Prostate gland (tissue), 2 donors: ENCODE results near the gene EIF1. TPM values are rescaled to one million over a fixed set of nuclear protein-coding genes. Genes with fewer than 3 reads are reported as not detected.
"Not testable (repeated sequence)": the region's sequence is repeated elsewhere in the genome, so short reads cannot be mapped to it uniquely, and the experiment has no call there.

Experiments
- DNase-seq: peaks from one replicate; pipeline ENCODE4 v3.0.0-alpha.2; 2019; ENCODE audit warnings: low spot score
- H3K27ac ChIP-seq, 2 donors: fragments of 200-600 bp; sonication (generic); 2 replicates each; pipeline ENCODE4 v1.5.1; 2017 to 2019
- H3K27me3 ChIP-seq: fragments of 200-600 bp; sonication (generic); replicated peaks from 2 replicates; pipeline ENCODE4 v1.5.1; 2019; ENCODE audit not compliant: insufficient read depth
- H3K36me3 ChIP-seq, 2 donors: fragments of 200-600 bp; sonication (generic); 1 replicate in 1 of 2; 2 replicates in 1 of 2; pipeline versions ENCODE4 v1.5.1 to v1.8.1; 2017 to 2019
- H3K4me1 ChIP-seq: fragments of 200-600 bp; sonication (generic); replicated peaks from 2 replicates; pipeline ENCODE4 v1.5.1; 2019
- H3K4me3 ChIP-seq, 2 donors: fragments of 200-600 bp; sonication (generic); 2 replicates each; pipeline ENCODE4 v1.5.1; 2017 to 2019
- H3K9me3 ChIP-seq: fragments of 200-600 bp; sonication (generic); 2 replicates; pipeline ENCODE4 v1.5.1; 2017
- CTCF ChIP-seq, 4 experiments: fragments of 200-600 bp in 2 of 4; fragments of 450-650 bp in 2 of 4; sonication (generic) in 2 of 4; IDR thresholded peaks; 1 replicate in 3 of 4; 2 replicates in 1 of 4; pipeline ENCODE4 v1.5.1; 2016 to 2019; ENCODE audit warnings: antibody characterized with exemption in 4 of 4, mild to moderate bottlenecking in 2 of 4, moderate library complexity in 2 of 4
- POLR2A ChIP-seq: fragments of 450-650 bp; IDR thresholded peaks from one replicate; pipeline ENCODE4 v1.6.1; 2016; ENCODE audit warnings: antibody characterized with exemption, mild to moderate bottlenecking
- POLR2AphosphoS5 ChIP-seq: sonication (generic); formaldehyde crosslinking; IDR thresholded peaks from one replicate; pipeline ENCODE4 v1.6.1; 2017; ENCODE audit warnings: antibody characterized with exemption
- WGBS: methylation state at CpG from one replicate; pipeline ENCODE4 v1.1.5; 2018; 5-methylcytosine and 5-hydroxymethylcytosine counted together
- intact Hi-C: fragments of 100-400 bp; cut with DNase I; formaldehyde crosslinking; loops from one replicate; pipeline ENCODE4 v1.14.2; 2022
- total RNA-seq, 2 donors: library from RNA; depleted of rRNA; stranded (reverse); fragments of >200 nt; gene quantifications; one replicate each; pipeline ENCODE4 v1.1.0, GENCODE V29; 2016

The EIF1 gene
- total RNA-seq, 2 donors from 2014 or later, result 136 to 320 TPM

GRCh38 chr17:41680426-41681040 lies 8.2 kb upstream of the EIF1 start:
- Histone ChIP-seq H3K9me3 (no peaks in the 10 kb centered on the region), H3K4me1 (no peaks in the 10 kb centered on the region), H3K27ac (no peak overlapping the region), H3K4me3 (no peak overlapping the region), H3K27me3 (no peaks in the 10 kb centered on the region), H3K36me3 (no peaks in the 10 kb centered on the region)
- no peak for TF ChIP-seq POLR2A
- TF ChIP-seq CTCF (IDR thresholded peaks at IDR 0.05), result no peak
- 81% methylated on average over 10 of the region's 10 CpGs for WGBS
- DNase-seq, result no peak
- intact Hi-C loops, result no loop called here

GRCh38 chr17:41681776-41682175 lies 6.9 kb upstream of the EIF1 start:
- TF ChIP-seq POLR2A (no peak), CTCF (IDR thresholded peaks at IDR 0.05) (no peak), POLR2AphosphoS5 (no peak)
- Histone ChIP-seq H3K27me3 (no peaks in the 10 kb centered on the region), H3K9me3 (no peaks in the 10 kb centered on the region), H3K27ac (no peak overlapping the region), H3K36me3 (no peaks in the 10 kb centered on the region), H3K4me1 (no peaks in the 10 kb centered on the region), H3K4me3 (no peak overlapping the region)
- no peak for DNase-seq
- WGBS, result 79% methylated on average over 3 of the region's 3 CpGs
- intact Hi-C loops, result no loop called here

- intact Hi-C loops, result no loop called here
- Histone ChIP-seq H3K4me3 (no peak overlapping the region), H3K36me3 (no peaks in the 10 kb centered on the region), H3K27me3 (no peaks in the 10 kb centered on the region), H3K4me1 (no peaks in the 10 kb centered on the region), H3K27ac (no peak overlapping the region), H3K9me3 (no peaks in the 10 kb centered on the region)
- TF ChIP-seq CTCF (IDR thresholded peaks at IDR 0.05), result no peak
- no peak for TF ChIP-seq POLR2A
- no peak for TF ChIP-seq POLR2AphosphoS5
- WGBS, result 78% methylated on average over 5 of the region's 5 CpGs
- no peak for DNase-seq
These were observed 6.1 kb upstream of the EIF1 start for GRCh38 chr17:41682631-41683030.

- Histone ChIP-seq H3K4me1 (no peaks in the 10 kb centered on the region), H3K9me3 (no peaks in the 10 kb centered on the region), H3K36me3 (no peaks in the 10 kb centered on the region), H3K4me3 (no peak overlapping the region), H3K27ac (no peak overlapping the region), H3K27me3 (no peaks in the 10 kb centered on the region)
- DNase-seq, result no peak
- 44% methylated on average over 8 of the region's 8 CpGs for WGBS
- intact Hi-C loops, result no loop called here
- TF ChIP-seq POLR2AphosphoS5 (no peak), CTCF (IDR thresholded peaks at IDR 0.05) (no peak), POLR2A (no peak)
These were observed 5.2 kb upstream of the EIF1 start for GRCh38 chr17:41683441-41684007.

- no peaks in the 10 kb centered on the region for H3K36me3 ChIP-seq
- H3K9me3 ChIP-seq, result no peaks in the 10 kb centered on the region
- no peak overlapping the region for H3K4me3 ChIP-seq
- no peak overlapping the region for H3K27ac ChIP-seq
- no peak for TF ChIP-seq CTCF (IDR thresholded peaks at IDR 0.05)
- intact Hi-C loops, result no loop called here
- no peaks in the 10 kb centered on the region for H3K27me3 ChIP-seq
- DNase-seq, result no peak
- WGBS, result 52% methylated on average over 4 of the region's 4 CpGs
- H3K4me1 ChIP-seq, result no peaks in the 10 kb centered on the region
These were observed 4.7 kb upstream of the EIF1 start for GRCh38 chr17:41684035-41684434.

GRCh38 chr17:41685753-41686152 lies 2.9 kb upstream of the EIF1 start:
- DNase-seq, intact Hi-C loops, H3K27me3 ChIP-seq, H3K4me3 ChIP-seq, H3K27ac ChIP-seq, H3K9me3 ChIP-seq, H3K4me1 ChIP-seq: not testable (repeated sequence)
- peaks cover 6 to 12% of the 10 kb centered on the region in 2 donors for H3K36me3 ChIP-seq
- WGBS, result 94% methylated on average over 13 of the region's 13 CpGs
